HG03521 (cell line): ENCODE results near the gene SPOCK1.

Source experiments
- ATAC-seq: cut with Tn5 transposase; IDR thresholded peaks from one replicate; pipeline ENCODE4 v1.9.1; 2021; ENCODE audit warnings: mild to moderate bottlenecking, moderate library complexity; ENCODE audit not compliant: unreplicated experiment

SPOCK1 gene

DNA sequence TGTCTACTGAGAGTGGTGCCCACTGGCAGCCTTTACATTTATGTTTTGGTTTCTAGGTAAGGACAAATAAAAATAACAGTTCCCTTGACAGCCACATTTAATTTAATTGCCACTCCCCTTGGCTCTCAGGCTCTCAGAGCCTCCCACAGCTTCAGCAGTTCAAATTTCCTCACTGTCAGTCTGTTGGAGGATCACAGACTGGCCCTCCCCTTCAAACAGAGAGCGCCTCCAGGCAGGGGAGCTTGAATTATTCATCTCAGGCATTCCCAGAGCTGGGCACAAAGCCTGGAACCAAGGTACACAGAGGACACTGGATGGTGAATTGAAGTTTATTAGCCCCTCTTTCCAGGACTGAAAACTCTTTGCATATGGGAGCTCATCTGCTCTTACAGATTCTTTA lies 407.7 kb downstream of the SPOCK1 start:
- no peak for ATAC-seq

DNA sequence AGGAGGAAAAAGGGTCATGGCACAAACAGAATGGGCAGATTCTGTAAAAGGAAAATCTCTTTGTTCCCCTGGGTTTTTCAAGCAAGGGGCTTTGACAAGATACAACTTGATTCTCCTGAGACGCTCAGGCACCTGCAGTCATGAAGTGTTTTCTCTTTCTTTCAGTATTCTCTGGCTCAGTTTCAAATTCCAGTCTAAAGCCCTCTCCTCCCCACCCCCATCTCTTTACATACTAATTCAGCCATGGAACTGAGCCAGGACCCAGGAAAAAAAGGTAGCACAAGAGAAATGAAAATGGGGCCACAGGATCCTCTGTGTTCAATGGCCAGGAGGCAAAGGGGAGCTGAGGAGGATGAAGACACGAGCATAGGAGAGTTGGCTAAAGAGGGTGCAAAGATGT lies 408.4 kb downstream of the SPOCK1 start:
- ATAC-seq: no peak

DNA sequence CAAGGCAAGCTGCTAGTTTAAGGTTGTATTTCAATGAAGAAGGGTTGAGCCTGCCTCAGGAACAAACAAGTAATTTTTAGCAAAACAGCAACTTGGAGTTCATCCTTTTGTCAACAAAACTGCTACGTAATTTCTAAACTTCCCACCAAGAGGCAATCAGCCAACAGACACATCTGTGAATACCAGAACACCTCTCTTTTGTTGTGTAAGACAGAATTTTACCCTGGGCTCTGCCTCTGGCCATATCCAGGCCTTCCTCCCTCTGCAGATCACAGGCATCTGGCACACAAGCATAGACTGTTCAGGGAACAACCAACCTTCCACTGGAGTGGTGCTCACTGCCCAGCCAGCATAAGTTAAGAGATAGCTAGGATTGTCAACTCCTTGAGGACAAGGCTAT lies 409.0 kb downstream of the SPOCK1 start:
- no peak for ATAC-seq

GRCh38 chr5:137088175-137088574 lies 411.0 kb downstream of the SPOCK1 start:
- no peak for ATAC-seq

- no peak for ATAC-seq
Observed at GRCh38 chr5:137086342-137086741, 412.8 kb downstream of the SPOCK1 start.

- no peak for ATAC-seq
Observed at GRCh38 chr5:137085206-137085605, 413.9 kb downstream of the SPOCK1 start.

DNA sequence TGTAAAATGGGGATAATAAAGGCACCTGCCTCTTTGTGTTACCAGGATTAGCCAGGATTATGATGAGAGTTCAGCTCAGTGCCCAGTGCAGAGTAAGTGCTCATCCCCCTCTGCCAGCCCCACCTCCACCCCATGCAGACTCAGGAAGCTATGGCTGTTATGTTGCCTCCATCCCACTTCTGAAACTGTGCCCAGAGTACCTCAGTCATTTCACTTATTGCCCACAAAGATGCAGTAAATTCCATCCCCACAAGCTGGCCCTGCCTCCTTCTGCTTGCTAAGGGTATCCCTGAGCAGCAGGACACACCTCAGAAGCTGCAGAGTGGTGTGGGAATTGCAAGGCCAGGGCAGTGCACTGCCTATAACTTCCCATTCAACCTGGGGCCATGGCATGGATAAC lies 415.1 kb downstream of the SPOCK1 start:
- ATAC-seq: no peak

GRCh38 chr5:137082951-137083350 lies 416.2 kb downstream of the SPOCK1 start:
- ATAC-seq: no peak

- no peak for ATAC-seq
Observed at GRCh38 chr5:137078171-137078665, 420.9 kb downstream of the SPOCK1 start.

DNA sequence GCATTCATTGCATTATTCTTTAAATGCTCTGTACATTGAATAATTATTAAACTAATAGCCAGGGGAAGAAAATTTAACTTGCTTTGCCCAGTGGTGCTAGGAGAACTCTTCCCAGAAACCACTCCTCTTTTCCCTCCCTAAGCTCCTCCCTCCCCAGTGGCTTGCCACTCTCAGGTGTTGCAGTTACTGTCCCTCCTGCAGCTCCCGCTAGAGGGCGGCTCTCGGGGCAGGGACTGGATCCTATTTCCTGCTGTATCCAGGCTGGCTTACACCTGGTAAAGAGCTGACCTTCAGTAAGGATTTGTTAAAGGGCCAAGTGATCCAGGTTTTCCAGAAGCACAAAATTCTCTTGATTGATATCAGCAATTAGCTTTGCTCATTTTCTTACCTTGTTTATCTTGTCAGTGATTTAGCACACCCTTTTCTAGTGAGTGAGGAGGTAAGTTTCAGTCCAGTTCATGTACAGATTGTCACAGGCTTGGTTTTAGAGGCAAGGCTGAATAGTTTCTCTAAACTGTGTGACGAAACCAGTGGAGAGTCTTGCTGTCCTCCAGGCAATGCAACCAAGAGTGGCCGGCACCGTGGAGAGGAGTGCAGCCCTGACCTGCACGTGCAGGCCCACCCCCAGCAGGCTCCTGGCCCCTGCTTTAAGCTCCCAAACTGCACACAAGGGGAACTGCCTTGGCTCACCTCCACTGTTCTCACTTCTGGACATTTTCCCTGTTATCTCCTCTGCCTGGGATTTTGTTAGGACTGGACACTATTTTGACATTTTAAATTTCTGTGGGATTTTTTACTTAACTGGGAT lies 423.8 kb downstream of the SPOCK1 start:
- peak; percentile 75 for ATAC-seq

DNA sequence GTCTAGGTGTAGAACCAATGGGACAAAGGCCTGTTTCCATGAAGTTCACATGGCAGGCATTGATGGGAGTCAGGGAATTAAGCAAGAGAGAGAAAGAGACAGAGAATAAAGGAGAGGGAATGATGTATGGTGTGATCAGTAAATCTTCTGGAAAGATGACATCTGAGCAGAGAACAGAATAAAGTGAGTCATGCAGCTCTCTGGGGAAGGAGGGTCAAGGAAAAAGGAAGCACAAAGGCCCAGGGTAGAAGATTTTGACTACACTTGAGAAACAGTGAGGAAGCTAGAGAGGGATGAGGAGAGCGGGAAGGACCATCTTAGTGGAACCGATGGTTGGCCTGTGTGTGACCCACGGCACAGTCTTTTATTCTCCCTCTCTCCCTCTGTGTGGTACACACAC lies 425.9 kb downstream of the SPOCK1 start:
- ATAC-seq: no peak

- no peak for ATAC-seq
Observed at GRCh38 chr5:137072361-137073115, 426.6 kb downstream of the SPOCK1 start.

GRCh38 chr5:137071931-137072330 lies 427.2 kb downstream of the SPOCK1 start:
- ATAC-seq: no peak

DNA sequence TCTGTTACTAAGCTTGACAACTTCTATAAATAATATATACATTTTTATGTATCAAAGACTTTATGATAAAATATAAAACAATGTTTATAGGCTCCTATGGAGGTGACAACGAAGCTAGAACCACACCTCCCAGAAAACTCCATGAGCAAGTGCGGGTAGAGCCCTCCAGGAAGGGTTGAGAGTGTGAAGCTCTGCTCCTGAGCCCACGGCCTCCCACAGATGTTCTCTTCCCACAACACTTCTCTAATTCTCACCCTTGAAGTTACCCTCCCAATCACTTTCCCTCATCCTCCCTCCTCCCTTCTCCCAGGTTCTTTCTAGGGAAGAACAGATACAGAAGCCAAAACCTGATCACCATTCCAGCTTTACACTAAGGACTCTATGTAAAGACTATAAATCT lies 427.6 kb downstream of the SPOCK1 start:
- ATAC-seq: no peak

DNA sequence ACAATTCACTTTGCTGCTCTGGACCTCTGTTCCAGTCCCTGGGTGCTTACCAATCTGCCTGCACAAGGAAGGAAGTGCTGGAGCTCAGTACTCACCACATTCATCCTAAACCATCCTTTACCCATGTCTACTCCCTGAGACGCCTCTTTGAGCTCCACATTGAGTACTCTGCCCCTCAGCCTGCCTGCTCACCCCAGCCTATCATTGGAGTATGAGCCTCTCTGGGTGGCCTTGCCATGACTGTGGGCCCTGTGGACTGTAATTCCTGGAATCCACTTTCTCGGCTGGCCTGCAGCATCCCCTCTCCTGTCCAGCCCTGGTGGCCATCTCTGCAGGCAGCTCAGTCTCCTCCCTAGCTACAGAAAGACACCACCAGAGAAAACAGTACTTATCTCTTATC lies 428.6 kb downstream of the SPOCK1 start:
- no peak for ATAC-seq

- no peak for ATAC-seq
Observed at GRCh38 chr5:137069358-137069757, 429.8 kb downstream of the SPOCK1 start.

GRCh38 chr5:137061382-137061781 lies 437.7 kb downstream of the SPOCK1 start:
- ATAC-seq: no peak

GRCh38 chr5:137058089-137058488 lies 441.0 kb downstream of the SPOCK1 start:
- no peak for ATAC-seq

DNA sequence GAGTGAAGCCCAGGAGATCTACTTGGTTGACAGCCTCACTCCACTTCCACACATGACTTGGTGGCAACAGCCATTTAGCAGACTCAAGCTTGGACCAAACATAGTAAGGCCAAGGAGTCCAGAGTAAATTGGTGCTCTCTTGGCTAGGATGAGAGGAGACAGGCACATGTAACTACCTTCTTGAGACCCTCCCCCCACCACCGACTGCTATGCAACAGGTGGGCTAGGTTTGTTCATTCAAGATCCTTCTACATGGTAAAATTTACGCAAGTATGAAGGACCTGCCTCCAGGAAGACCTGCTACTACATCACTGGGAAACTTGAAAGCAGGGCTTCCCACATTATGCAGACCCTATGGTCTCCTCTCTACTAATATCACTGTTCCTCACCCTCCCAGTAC lies 442.4 kb downstream of the SPOCK1 start:
- ATAC-seq: no peak

DNA sequence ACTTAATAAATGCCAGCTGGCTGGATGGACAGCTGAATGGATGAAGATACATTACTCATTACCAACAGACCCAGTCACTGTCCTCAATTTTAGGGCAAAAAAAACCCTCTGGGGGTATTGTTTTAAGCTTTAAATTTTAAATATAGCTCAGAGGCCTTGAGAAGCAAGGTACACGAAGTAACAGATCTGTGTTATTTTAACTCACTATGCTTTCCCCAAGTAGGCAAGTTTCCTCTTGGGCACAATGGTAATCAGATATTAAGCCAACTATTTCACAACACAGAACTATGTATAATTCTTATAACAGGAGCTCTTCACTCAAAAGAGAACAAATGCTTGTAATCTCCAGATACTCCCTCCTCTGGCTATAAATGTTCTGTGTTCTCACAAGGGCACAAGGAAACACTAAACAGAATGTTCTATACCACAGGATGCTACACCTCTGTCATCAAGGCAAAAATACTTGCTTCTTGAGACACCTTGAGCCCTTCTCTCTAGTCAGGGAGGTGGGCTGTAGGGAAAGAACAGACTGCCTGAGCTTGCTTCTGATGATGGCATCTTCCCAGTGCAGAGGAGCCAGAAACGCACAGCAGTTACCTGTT lies 443.8 kb downstream of the SPOCK1 start:
- no peak for ATAC-seq

- ATAC-seq: no peak
Observed at GRCh38 chr5:137054792-137055191, 444.3 kb downstream of the SPOCK1 start.

DNA sequence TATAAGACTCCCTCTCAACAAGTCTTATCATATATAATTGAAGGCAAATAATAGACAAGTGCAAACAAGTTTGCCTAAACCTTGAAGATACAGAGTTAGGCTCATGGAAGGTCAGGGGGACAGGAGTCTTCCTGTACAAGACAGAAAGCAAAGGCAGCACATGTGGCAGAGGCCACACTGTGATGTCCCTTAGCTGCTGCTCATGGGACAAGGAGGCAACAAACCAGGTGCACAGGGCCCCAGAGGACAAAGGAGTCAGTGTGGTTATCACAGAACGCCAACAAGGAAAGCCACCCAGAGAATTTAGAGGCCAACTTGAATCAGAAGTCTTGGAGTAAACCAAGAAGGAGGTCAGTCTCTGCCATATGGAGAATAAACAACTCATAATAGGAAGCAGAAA lies 444.8 kb downstream of the SPOCK1 start:
- ATAC-seq: no peak
